GM12864 (cell line): ENCODE measurements around the gene MYH3.

Experiments
- DNase-seq: peaks from one replicate; pipeline ENCODE4 v3.0.0-alpha.2; 2011; ENCODE audit warnings: low read depth
- H3K4me3 ChIP-seq: 2 replicates; pipeline ENCODE4 v1.5.1; 2011; ENCODE audit warnings: mild to moderate bottlenecking, low read depth, low read length, control low read depth
- TF ChIP-seq, protein P1 (sequence below): IDR thresholded peaks from 2 replicates; pipeline ENCODE4 v1.5.1; 2011; ENCODE audit warnings: low read depth, mild to moderate bottlenecking, moderate library complexity, low read length, control low read depth, inconsistent platforms; ENCODE audit errors: missing control alignments

MYH3 gene

DNA sequence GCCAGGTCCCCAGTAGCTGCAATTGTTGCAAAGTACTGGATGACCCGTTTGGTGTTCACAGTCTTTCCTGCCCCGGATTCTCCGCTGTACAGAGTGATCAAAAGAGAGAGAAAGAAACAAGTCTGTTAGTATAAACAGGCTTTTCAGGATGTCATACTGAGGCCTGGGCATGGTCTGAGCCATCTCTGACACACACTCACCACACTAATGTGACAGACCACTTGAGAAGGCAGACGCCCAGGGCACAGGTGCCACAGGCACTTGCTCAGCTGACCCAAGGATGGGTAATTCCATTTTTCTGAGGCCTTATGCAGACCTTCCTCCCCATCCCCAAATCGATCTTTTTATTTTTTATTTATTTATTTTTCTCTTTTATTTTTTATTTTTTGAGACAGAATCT lies 7.5 kb downstream of the MYH3 start:
- DNase-seq: no peak
- TF ChIP-seq, protein P1, sequence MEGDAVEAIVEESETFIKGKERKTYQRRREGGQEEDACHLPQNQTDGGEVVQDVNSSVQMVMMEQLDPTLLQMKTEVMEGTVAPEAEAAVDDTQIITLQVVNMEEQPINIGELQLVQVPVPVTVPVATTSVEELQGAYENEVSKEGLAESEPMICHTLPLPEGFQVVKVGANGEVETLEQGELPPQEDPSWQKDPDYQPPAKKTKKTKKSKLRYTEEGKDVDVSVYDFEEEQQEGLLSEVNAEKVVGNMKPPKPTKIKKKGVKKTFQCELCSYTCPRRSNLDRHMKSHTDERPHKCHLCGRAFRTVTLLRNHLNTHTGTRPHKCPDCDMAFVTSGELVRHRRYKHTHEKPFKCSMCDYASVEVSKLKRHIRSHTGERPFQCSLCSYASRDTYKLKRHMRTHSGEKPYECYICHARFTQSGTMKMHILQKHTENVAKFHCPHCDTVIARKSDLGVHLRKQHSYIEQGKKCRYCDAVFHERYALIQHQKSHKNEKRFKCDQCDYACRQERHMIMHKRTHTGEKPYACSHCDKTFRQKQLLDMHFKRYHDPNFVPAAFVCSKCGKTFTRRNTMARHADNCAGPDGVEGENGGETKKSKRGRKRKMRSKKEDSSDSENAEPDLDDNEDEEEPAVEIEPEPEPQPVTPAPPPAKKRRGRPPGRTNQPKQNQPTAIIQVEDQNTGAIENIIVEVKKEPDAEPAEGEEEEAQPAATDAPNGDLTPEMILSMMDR: no peak
- H3K4me3 ChIP-seq: no peak overlapping the region

- TF ChIP-seq, protein P1: no peak
- no peak for DNase-seq
- H3K4me3 ChIP-seq: no peak overlapping the region
These were observed 8.2 kb downstream of the MYH3 start for GRCh38 chr17:10648956-10649355.

GRCh38 chr17:10648381-10648780 lies 8.7 kb downstream of the MYH3 start:
- DNase-seq: no peak
- H3K4me3 ChIP-seq: no peak overlapping the region
- TF ChIP-seq, protein P1: no peak

GRCh38 chr17:10646392-10646990 lies 10.6 kb downstream of the MYH3 start:
- TF ChIP-seq, protein P1: peak; percentile 90
- H3K4me3 ChIP-seq: no peak overlapping the region
- DNase-seq: no peak

GRCh38 chr17:10640475-10640874 lies 16.6 kb downstream of the MYH3 start:
- DNase-seq: no peak
- no peak overlapping the region for H3K4me3 ChIP-seq
- TF ChIP-seq, protein P1: no peak

- TF ChIP-seq, protein P1: no peak
- H3K4me3 ChIP-seq: no peak overlapping the region
- no peak for DNase-seq
These were observed 19.0 kb downstream of the MYH3 start for GRCh38 chr17:10638151-10638550.

DNA sequence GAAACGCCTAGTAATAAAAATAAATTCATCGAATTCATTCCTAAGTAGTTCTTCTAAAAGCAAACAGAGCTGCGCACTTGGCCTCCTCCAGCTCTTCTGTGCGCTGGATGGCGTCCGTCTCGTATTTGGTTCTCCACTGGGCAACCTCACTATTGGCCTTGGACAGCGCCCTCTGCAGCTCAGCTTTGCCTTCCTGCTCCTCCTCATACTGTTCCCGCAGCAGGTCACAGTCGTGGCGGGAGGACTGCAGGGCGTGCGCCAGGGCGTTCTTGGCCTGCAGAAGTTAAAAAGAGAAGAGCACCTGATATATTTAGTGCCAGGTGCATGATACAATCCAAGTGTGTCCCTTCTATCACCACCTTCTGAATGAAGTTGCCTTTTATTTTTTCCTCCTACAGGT lies 21.8 kb downstream of the MYH3 start:
- no peak overlapping the region for H3K4me3 ChIP-seq
- DNase-seq: no peak
- TF ChIP-seq, protein P1: no peak
